Activated CD4-positive, alpha-beta memory T cell treated with anti-CD3 and anti-CD28 coated beads, Interleukin-2, amount 10 ng/mL, durations not matched to agents 7 days and 5 days (primary cell): Measurements from ENCODE around the gene SLC45A1. TPM values are rescaled to one million over a fixed set of nuclear protein-coding genes. Genes with fewer than 3 reads are reported as not detected.

ENCODE experiments used
- CTCF ChIA-PET: fragments of 350-600 bp; sonication (Branson Sonifier 250); formaldehyde crosslinking; loops from one replicate; lab custom pipeline; 2021; ENCODE audit warnings: antibody characterized with exemption, inconsistent platforms; lab: Charles Lee
- POLR2A ChIA-PET: fragments of 350-600 bp; sonication (Branson Sonifier 250); formaldehyde crosslinking; loops from one replicate; lab custom pipeline; 2021; ENCODE audit warnings: antibody characterized with exemption; lab: Charles Lee
- DNase-seq: peaks from one replicate; pipeline ENCODE4 v3.0.0-alpha.2; 2020
- H3K27ac Mint-ChIP-seq: one replicate; pipeline ENCODE4 v1.8.0; 2021; ENCODE audit warnings: mild to moderate bottlenecking, mixed read lengths
- H3K27me3 Mint-ChIP-seq: one replicate; pipeline ENCODE4 v1.8.0; 2021; ENCODE audit warnings: mixed read lengths
- H3K36me3 Mint-ChIP-seq: one replicate; pipeline ENCODE4 v1.8.0; 2021; ENCODE audit warnings: low read depth, mixed read lengths
- H3K4me1 Mint-ChIP-seq: one replicate; pipeline ENCODE4 v1.8.0; 2021; ENCODE audit warnings: mixed read lengths
- H3K4me3 Mint-ChIP-seq: one replicate; pipeline ENCODE4 v1.8.0; 2021; ENCODE audit warnings: mild to moderate bottlenecking, mixed read lengths
- H3K9me3 Mint-ChIP-seq: one replicate; pipeline ENCODE4 v1.8.0; 2021; ENCODE audit warnings: mixed read lengths
- total RNA-seq, 2 experiments: library from RNA; stranded (reverse); gene quantifications; one replicate each; pipeline ENCODE4 v1.2.3, GENCODE V29; 2021

Gene SLC45A1
- total RNA-seq, 2 experiments from 2014 or later = 0.25 to 0.30 TPM

- ChIA-PET POLR2A (interaction anchor here (1.4 kb wide), 1 partner anchor 13 kb away, joined by 3 read pairs; no protein-coding TSS in a partner anchor), CTCF (no interaction called here)
- no peak for DNase-seq
- H3K27ac Mint-ChIP-seq = no peak overlapping the region
- H3K27me3 Mint-ChIP-seq = no peaks in the 10 kb centered on the region
- H3K9me3 Mint-ChIP-seq = no peaks in the 10 kb centered on the region
- peaks cover 36% of the 10 kb centered on the region for H3K36me3 Mint-ChIP-seq
- no peaks in the 10 kb centered on the region for H3K4me1 Mint-ChIP-seq
- H3K4me3 Mint-ChIP-seq = no peak overlapping the region
These were observed 44.8 kb downstream of the SLC45A1 start for GRCh38 chr1:8362701-8363101.

- H3K4me1 Mint-ChIP-seq = no peaks in the 10 kb centered on the region
- no peaks in the 10 kb centered on the region for H3K27me3 Mint-ChIP-seq
- no peak overlapping the region for H3K27ac Mint-ChIP-seq
- ChIA-PET CTCF (interaction anchor here (0.6 kb wide), 1 partner anchor 362 kb away, joined by 3 read pairs; no protein-coding TSS in a partner anchor), POLR2A (no interaction called here)
- no peak for DNase-seq
- peaks cover 32% of the 10 kb centered on the region for H3K36me3 Mint-ChIP-seq
- H3K4me3 Mint-ChIP-seq = no peak overlapping the region
- no peaks in the 10 kb centered on the region for H3K9me3 Mint-ChIP-seq
These were observed 45.4 kb downstream of the SLC45A1 start for GRCh38 chr1:8363186-8363766.

- Mint-ChIP-seq H3K4me3 (no peak overlapping the region), H3K36me3 (peaks cover 28% of the 10 kb centered on the region), H3K9me3 (no peaks in the 10 kb centered on the region), H3K27ac (no peak overlapping the region), H3K4me1 (no peaks in the 10 kb centered on the region), H3K27me3 (no peaks in the 10 kb centered on the region)
- POLR2A ChIA-PET = no interaction called here
- DNase-seq = no peak
- CTCF ChIA-PET = interaction anchor here (0.6 to 0.7 kb wide), 2 partner anchors 12 to 362 kb away, joined by 3 read pairs; no protein-coding TSS in a partner anchor
These were observed 45.9 kb downstream of the SLC45A1 start for GRCh38 chr1:8363767-8364301.

GRCh38 chr1:8364528-8365442 lies 46.9 kb downstream of the SLC45A1 start:
- no peak for DNase-seq
- Mint-ChIP-seq H3K27ac (no peak overlapping the region), H3K36me3 (peaks cover 27% of the 10 kb centered on the region), H3K4me3 (no peak overlapping the region), H3K27me3 (no peaks in the 10 kb centered on the region), H3K4me1 (peaks cover 2% of the 10 kb centered on the region), H3K9me3 (no peaks in the 10 kb centered on the region)
- POLR2A ChIA-PET = no interaction called here
- CTCF ChIA-PET = interaction anchor here (0.7 kb wide), 1 partner anchor 12 kb away, joined by 3 read pairs; no protein-coding TSS in a partner anchor

- POLR2A ChIA-PET = no interaction called here
- no peaks in the 10 kb centered on the region for H3K9me3 Mint-ChIP-seq
- no peak overlapping the region for H3K27ac Mint-ChIP-seq
- CTCF ChIA-PET = no interaction called here
- H3K4me1 Mint-ChIP-seq = peaks cover 4% of the 10 kb centered on the region
- H3K27me3 Mint-ChIP-seq = no peaks in the 10 kb centered on the region
- no peak for DNase-seq
- H3K4me3 Mint-ChIP-seq = no peak overlapping the region
- H3K36me3 Mint-ChIP-seq = peaks cover 27% of the 10 kb centered on the region
These were observed 47.9 kb downstream of the SLC45A1 start for GRCh38 chr1:8365661-8366362.

GRCh38 chr1:8367571-8368194 lies 49.8 kb downstream of the SLC45A1 start:
- ChIA-PET CTCF (interaction anchor here (0.5 to 1.0 kb wide), 3 partner anchors 19 to 776 kb away, joined by 3 to 4 read pairs (median 3); no protein-coding TSS in a partner anchor), POLR2A (no interaction called here)
- Mint-ChIP-seq H3K36me3 (peaks cover 26% of the 10 kb centered on the region), H3K9me3 (no peaks in the 10 kb centered on the region), H3K4me3 (no peak overlapping the region), H3K4me1 (peaks cover 5% of the 10 kb centered on the region), H3K27ac (no peak overlapping the region), H3K27me3 (no peaks in the 10 kb centered on the region)
- no peak for DNase-seq

GRCh38 chr1:8368956-8369639 lies 51.2 kb downstream of the SLC45A1 start:
- H3K27ac Mint-ChIP-seq = no peak overlapping the region
- no peak for DNase-seq
- H3K4me3 Mint-ChIP-seq = no peak overlapping the region
- H3K9me3 Mint-ChIP-seq = no peaks in the 10 kb centered on the region
- ChIA-PET CTCF (no interaction called here), POLR2A (no interaction called here)
- H3K4me1 Mint-ChIP-seq = peaks cover 5% of the 10 kb centered on the region
- H3K36me3 Mint-ChIP-seq = peaks cover 26% of the 10 kb centered on the region
- H3K27me3 Mint-ChIP-seq = no peaks in the 10 kb centered on the region

GRCh38 chr1:8370046-8370881 lies 52.4 kb downstream of the SLC45A1 start:
- peaks cover 12% of the 10 kb centered on the region for H3K4me1 Mint-ChIP-seq
- DNase-seq = no peak
- H3K27me3 Mint-ChIP-seq = no peaks in the 10 kb centered on the region
- POLR2A ChIA-PET = no interaction called here
- CTCF ChIA-PET = interaction anchor here (0.9 kb wide), 1 partner anchor 356 kb away, joined by 4 read pairs; no protein-coding TSS in a partner anchor
- H3K27ac Mint-ChIP-seq = no peak overlapping the region
- H3K4me3 Mint-ChIP-seq = no peak overlapping the region
- peaks cover 25% of the 10 kb centered on the region for H3K36me3 Mint-ChIP-seq
- H3K9me3 Mint-ChIP-seq = no peaks in the 10 kb centered on the region

GRCh38 chr1:8370905-8371315 lies 53.0 kb downstream of the SLC45A1 start:
- Mint-ChIP-seq H3K36me3 (peaks cover 18% of the 10 kb centered on the region), H3K27me3 (no peaks in the 10 kb centered on the region), H3K9me3 (no peaks in the 10 kb centered on the region), H3K4me3 (no peak overlapping the region), H3K27ac (no peak overlapping the region), H3K4me1 (peaks cover 12% of the 10 kb centered on the region)
- POLR2A ChIA-PET = interaction anchor here (1.1 kb wide), 1 partner anchor 53 kb away, joined by 3 read pairs; no protein-coding TSS in a partner anchor
- DNase-seq = no peak
- CTCF ChIA-PET = interaction anchor here (0.9 to 1.3 kb wide), 2 partner anchors 38 to 356 kb away, joined by 4 read pairs; no protein-coding TSS in a partner anchor

GRCh38 chr1:8371372-8371991 lies 53.6 kb downstream of the SLC45A1 start:
- no peak for DNase-seq
- ChIA-PET POLR2A (interaction anchor here (1.1 to 1.6 kb wide), 2 partner anchors 53 to 474 kb away, joined by 3 to 4 read pairs; no protein-coding TSS in a partner anchor), CTCF (interaction anchor here (0.9 to 1.3 kb wide), 2 partner anchors 37 to 357 kb away, joined by 4 read pairs; no protein-coding TSS in a partner anchor)
- Mint-ChIP-seq H3K9me3 (no peaks in the 10 kb centered on the region), H3K36me3 (peaks cover 14% of the 10 kb centered on the region), H3K27ac (no peak overlapping the region), H3K4me1 (peaks cover 15% of the 10 kb centered on the region), H3K4me3 (no peak overlapping the region), H3K27me3 (no peaks in the 10 kb centered on the region)
